GM21619 (cell line): Measurements from ENCODE around the gene GFAP.

ENCODE experiments used
- ATAC-seq: cut with Tn5 transposase; IDR thresholded peaks from one replicate; pipeline ENCODE4 v1.9.1; 2021; ENCODE audit not compliant: unreplicated experiment

The GFAP gene

DNA sequence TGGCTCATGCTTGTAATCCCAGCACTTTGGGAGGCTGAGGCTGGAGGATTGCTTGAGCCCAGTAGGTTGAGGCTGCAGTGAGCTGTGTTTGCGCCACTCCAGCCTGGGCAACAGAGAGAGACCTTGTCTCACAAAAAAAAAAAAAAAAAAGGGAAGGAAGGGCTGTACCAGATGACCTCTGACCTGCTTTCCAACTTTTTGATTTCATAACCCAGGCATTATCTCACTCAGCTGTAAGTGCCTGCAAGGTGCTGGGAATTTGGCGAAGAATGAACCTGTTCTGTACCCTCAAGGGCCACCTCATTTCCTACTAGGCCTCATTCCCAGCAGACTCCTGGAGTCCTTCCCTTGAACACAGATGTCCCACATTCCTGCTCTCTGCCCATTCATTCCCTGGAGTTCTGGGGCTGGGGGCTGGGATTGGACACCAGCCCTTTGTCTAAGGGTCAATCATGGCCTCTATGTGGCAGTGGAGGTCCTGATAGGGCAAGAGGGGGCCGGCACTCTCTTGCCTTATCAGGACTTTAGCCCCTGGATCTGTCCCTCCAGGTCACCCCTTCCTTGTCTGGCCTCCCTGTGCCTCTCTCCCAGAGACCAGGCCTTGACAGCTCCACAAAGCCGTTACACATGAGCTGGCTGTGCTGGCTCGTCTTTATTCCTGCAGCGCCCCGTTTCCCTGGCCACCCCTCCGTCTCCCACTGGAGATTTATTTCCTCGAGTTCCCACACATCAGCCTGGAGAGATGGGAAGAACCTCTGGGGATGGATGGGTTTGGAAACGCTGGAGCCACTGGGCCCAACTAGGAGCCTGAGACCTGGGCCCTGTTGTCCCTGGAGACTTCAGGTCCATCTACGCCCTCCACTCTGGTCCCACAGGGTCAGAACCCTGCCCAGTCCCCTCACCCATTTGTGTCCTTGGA, 821 bp upstream of the GFAP start:
- ATAC-seq, result no peak

DNA sequence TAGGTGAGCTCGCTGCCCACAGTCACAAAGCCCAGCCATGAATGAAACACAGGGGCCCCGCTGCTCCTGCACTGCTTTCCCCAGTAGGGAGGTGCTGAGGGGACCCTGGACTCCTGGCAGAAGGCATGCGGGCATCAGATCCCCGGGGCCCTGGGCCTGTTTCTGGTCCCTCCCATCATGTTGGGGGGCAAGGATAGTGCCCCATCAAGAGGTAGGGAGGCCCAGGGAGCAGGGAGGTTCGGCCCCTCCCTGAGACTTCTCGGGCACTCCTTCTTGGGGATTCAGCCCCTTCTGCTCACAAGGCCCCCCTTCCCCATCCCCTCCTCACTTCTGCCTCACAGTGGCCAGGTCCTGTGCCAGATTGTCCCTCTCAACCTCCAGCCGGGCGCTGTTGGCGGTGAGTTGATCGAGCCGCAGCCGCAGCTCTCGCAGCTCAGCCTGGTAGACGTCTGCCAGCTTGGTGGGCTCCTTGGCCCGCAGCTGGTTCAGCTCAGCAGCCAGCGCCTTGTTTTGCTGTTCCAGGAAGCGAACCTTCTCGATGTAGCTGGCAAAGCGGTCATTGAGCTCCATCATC, 515 bp downstream of the GFAP start:
- ATAC-seq, result no peak

- ATAC-seq, result no peak
Measured at GRCh38 chr17:44914148-44914547, 1.2 kb downstream of the GFAP start.

GRCh38 chr17:44913676-44914075, 1.6 kb downstream of the GFAP start:
- ATAC-seq, result no peak

- ATAC-seq, result no peak
Measured at GRCh38 chr17:44912763-44913544, 2.3 kb downstream of the GFAP start.

DNA sequence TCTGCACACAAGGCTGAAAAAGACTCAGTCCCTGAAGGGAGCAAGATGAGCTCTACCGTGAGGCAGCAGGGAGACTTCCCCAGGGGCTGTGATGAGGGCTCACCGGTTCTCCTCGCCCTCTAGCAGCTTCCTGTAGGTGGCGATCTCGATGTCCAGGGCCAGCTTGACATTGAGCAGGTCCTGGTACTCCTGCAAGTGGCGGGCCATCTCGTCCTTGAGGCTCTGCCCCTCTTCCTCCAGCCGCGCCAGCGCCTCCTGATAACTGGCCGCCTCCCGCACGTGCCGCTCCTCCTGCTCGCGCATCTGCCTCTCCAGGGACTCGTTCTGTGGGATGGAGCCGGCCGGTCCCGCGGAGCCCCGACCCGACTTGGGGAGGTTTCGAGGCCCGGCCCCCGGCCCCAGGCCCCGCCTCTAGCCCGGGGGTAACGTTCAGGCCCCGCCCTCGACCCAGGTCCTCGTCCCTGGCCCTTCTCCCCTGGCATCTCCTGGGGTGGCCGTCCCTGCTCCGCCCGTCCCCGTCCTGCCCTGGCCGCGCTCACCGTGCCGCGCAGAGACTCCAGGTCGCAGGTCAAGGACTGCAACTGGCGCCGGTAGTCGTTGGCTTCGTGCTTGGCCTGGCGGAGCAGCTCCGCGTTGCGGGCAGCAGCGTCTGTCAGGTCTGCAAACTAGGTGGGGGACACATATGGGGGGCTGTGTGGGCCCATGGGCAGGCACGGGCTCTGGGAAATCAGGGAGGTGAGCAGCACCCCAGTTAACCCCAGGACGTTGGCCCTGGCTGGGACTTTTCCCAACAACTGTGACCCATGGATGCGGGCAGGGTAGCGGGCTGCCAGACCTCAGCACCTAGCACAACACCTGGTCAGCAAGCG, 3.9 kb downstream of the GFAP start:
- ATAC-seq, result no peak

GRCh38 chr17:44910231-44911106, 4.8 kb downstream of the GFAP start:
- no peak for ATAC-seq

DNA sequence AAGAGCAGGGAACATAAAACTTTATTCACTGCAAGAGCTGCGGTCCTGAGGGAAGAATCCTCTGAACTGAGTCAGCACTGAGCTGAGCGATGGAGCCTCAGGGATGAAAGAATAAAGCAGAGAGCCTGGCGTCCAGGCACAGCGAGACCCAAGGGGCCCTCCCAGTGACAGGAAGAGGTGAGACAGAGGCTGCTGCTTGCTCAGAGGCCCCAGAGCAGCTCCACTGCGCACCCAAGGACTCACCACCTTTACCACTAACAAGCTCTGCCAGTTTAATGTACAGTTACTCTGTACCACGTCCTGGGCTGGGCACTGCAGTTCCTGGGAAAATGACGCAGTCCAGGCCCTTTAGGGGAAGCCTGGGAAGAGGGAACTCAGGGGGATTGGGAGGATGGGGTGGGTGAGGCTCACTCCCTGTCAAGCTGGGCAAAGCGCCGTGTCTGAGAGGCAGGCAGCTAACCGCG, 5.6 kb downstream of the GFAP start:
- ATAC-seq, result no peak

GRCh38 chr17:44908761-44909326, 6.5 kb downstream of the GFAP start:
- no peak for ATAC-seq

GRCh38 chr17:44907729-44908470, 7.4 kb downstream of the GFAP start:
- ATAC-seq, result no peak

DNA sequence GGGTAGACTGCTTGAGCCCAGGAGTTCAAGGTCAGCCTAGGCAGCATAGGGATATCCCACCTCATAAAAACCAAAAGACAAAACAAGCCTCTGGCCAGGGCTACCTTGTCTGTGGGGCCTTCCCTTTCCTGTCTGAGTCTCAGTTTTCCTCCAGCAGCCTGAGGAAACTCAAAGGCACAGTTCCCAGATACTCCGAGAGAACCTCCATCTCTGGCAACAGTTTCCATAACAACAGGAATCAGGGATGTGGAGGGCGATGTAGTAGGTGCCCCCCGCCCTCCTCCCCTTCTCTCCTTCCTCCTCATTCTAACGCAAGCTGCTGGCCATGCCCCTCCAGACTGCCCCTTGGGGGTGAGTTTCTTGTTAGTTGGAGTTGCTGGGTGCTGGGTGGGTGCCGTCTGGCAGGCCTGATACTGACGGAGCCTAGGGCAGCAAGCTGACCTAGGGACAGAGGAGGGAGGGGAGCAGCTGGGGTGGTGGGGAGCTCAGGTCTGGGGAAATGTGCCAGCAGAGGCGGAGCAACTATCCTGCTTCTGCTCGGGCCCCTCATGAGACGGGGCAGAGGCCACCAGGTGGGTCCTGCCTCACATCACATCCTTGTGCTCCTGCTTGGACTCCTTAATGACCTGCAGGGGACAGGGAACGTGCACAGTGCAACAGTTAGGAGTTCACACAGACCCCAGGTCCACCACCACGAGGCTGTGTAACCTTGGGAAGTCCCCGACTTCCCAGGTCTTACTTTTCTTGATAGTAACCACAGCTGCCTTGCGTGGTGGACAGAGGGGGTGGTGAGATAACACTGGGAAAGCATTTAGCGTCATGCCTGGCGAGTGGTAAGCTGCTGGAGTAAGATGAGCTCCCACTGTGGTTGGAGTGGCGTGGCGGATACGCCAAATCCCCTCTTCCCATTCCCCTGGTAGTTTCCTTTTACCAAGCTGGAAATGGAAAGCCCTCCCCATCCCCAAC, 8.3 kb downstream of the GFAP start:
- ATAC-seq, result no peak

- ATAC-seq, result no peak
Measured at GRCh38 chr17:44906010-44906646, 9.2 kb downstream of the GFAP start.

- ATAC-seq, result no peak
Measured at GRCh38 chr17:44905006-44906000, 10.0 kb downstream of the GFAP start.

GRCh38 chr17:44904001-44904984, 11.0 kb downstream of the GFAP start:
- ATAC-seq, result no peak
